GM19099 (cell line): ENCODE measurements around the gene TEX53.

Source experiments
- POLR2A ChIP-seq: IDR thresholded peaks from 3 replicates; pipeline ENCODE4 v1.6.1; 2011; ENCODE audit warnings: low read depth; ENCODE audit not compliant: insufficient read length; ENCODE audit errors: extremely low read depth

TEX53 gene

DNA sequence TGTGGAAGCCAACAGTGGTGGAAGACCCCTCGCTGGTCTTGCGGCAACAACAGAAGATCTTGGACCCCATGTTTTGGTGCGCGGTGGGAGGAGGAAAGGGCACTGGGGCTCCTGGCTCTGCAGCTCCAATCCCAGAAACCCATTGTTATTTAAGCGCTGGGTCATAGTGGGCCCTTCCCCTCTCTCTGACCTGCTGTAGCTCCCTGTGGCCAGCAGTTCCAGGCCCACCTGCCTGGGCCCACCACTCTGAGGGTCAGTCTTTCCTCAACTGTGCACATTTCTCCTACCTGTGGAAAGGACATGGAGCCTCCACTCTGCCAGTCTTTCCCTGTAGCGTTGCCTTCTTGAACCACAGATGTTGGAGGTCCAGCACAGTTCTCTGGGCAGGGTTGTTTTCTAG lies at the start of gene TEX53:
Gene TEX53, minus strand, starts transcription at position 101 of the 400 bp plus-strand sequence. Its CDS starts 31 bp downstream, at position 70.
- no peak for TF ChIP-seq POLR2A

DNA sequence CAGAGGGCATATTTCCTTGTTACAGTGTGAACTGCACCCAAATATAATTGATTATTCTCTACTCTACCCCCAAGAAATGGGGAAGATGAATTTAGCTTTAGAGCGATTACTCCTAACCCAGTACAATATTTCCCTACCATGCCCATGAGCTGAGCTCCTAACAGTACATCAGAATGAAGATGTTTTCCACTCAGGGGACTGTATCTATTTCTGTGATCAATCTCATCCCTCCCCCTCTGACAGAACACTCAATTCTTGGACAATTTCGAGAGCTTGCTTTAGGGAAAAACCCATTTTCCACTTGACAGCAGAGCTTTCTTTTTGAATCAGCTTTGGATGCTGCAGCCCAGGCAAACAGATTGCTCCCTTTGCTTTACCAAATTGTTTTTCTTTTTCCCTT lies 49.1 kb upstream of the TEX53 start:
- TF ChIP-seq POLR2A = no peak

GRCh38 chr9:114701988-114702387 lies 44.4 kb upstream of the TEX53 start:
- TF ChIP-seq POLR2A = no peak

- TF ChIP-seq POLR2A = no peak
Observed at GRCh38 chr9:114697951-114698351, 40.3 kb upstream of the TEX53 start.

GRCh38 chr9:114696814-114697544 lies 39.4 kb upstream of the TEX53 start:
- TF ChIP-seq POLR2A = no peak

- no peak for TF ChIP-seq POLR2A
Observed at GRCh38 chr9:114695948-114696347, 38.3 kb upstream of the TEX53 start.

- TF ChIP-seq POLR2A = no peak
Observed at GRCh38 chr9:114694719-114695269, 37.2 kb upstream of the TEX53 start.

DNA sequence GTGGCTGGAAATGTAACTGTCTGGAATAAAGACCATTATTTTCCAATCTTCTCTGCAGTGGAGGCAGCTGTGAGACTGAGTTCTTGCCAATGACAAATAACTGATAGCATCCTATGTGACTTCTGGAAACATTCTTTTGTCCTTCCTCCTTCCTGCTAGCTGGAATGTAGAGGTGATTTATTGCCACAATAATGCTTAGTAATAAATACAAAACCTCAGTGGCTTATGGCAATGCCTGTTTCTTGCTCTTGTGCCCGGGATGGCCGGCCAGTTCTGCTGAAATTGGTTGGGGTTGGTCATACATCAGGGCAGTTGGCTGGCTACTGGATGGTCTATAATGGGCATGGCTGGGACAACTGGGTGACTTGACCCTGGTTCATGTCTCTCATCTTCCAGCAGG lies 36.5 kb upstream of the TEX53 start:
- no peak for TF ChIP-seq POLR2A

- no peak for TF ChIP-seq POLR2A
Observed at GRCh38 chr9:114693248-114693855, 35.7 kb upstream of the TEX53 start.

- TF ChIP-seq POLR2A = no peak
Observed at GRCh38 chr9:114691956-114692295, 34.3 kb upstream of the TEX53 start.

- TF ChIP-seq POLR2A = no peak
Observed at GRCh38 chr9:114691046-114691955, 33.7 kb upstream of the TEX53 start.

DNA sequence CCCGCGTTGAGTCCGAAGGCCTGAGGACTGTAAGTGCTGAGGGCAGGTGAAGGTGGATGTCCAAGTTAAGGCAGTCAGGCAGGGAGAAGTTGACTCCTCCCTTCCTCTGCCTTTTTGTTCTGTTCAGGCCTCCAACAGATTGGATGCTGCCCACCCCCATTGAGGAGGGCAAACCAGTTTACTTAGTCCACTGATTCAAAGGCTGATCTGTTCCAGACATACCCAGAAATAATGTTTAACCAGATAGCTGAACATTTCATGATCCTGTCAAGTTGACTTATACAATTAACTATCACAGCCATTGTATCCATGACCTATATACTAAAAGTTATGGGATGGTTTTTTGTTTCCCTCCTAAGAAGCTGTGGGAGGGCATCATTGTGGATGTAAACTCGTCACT lies 32.7 kb upstream of the TEX53 start:
- no peak for TF ChIP-seq POLR2A

- no peak for TF ChIP-seq POLR2A
Observed at GRCh38 chr9:114689813-114690212, 32.2 kb upstream of the TEX53 start.

- TF ChIP-seq POLR2A = no peak
Observed at GRCh38 chr9:114688909-114689610, 31.5 kb upstream of the TEX53 start.

GRCh38 chr9:114688379-114688778 lies 30.8 kb upstream of the TEX53 start:
- no peak for TF ChIP-seq POLR2A
